Breast epithelium (tissue), 3 donors: ENCODE measurements around the gene ACVR2B.

Experiments used
- POLR2A ChIP-seq: fragments of 450-650 bp; IDR thresholded peaks from one replicate; pipeline ENCODE4 v1.6.1; 2016; ENCODE audit warnings: antibody characterized with exemption, mild to moderate bottlenecking, moderate library complexity
- TF ChIP-seq, protein P1 (sequence below), 3 donors: fragments of 450-650 bp; IDR thresholded peaks; one replicate each; pipeline ENCODE4 v1.5.1; 2016 to 2017; ENCODE audit warnings: antibody characterized with exemption in 3 of 3, mild to moderate bottlenecking in 3 of 3, moderate library complexity in 3 of 3

DNA sequence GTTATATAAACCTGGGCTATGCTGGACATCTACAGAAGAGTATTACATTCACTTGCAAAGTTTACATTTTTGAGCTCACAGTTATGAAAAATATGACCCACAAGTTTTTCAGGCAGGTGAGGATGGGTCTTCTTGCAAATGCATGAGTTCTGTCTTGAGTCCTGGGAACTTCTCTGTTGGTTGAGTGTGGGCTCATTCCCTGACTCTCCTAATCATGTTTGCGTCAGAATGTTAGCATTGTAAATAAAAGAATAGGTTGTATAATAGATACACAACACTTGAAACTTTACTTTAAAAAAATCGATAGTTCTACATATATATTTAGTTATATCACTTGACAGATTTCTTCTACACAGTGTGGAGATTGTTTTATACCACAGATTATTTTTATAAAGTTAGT is 35.3 kb downstream of the ACVR2B start:
- TF ChIP-seq, protein P1, sequence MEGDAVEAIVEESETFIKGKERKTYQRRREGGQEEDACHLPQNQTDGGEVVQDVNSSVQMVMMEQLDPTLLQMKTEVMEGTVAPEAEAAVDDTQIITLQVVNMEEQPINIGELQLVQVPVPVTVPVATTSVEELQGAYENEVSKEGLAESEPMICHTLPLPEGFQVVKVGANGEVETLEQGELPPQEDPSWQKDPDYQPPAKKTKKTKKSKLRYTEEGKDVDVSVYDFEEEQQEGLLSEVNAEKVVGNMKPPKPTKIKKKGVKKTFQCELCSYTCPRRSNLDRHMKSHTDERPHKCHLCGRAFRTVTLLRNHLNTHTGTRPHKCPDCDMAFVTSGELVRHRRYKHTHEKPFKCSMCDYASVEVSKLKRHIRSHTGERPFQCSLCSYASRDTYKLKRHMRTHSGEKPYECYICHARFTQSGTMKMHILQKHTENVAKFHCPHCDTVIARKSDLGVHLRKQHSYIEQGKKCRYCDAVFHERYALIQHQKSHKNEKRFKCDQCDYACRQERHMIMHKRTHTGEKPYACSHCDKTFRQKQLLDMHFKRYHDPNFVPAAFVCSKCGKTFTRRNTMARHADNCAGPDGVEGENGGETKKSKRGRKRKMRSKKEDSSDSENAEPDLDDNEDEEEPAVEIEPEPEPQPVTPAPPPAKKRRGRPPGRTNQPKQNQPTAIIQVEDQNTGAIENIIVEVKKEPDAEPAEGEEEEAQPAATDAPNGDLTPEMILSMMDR (IDR thresholded peaks at IDR 0.05): no peak
- TF ChIP-seq POLR2A: no peak
